D721Med (cell line): ENCODE results near the gene AKIRIN2.

Experiments
- DNase-seq: peaks from one replicate; pipeline ENCODE4 v3.0.0; 2011; ENCODE audit warnings: low spot score; ENCODE audit not compliant: insufficient read length
- FAIRE-seq: peaks from 2 replicates; lab custom pipeline; 2011; peaks lifted over from hg19 to GRCh38; lab: Jason Lieb, UNC
- TF ChIP-seq, protein P1 (sequence below): IDR thresholded peaks from 2 replicates; pipeline ENCODE4 v1.5.1; 2012; ENCODE audit warnings: mild to moderate bottlenecking, control low read depth; ENCODE audit not compliant: insufficient read depth; ENCODE audit errors: missing control alignments

AKIRIN2 gene

DNA sequence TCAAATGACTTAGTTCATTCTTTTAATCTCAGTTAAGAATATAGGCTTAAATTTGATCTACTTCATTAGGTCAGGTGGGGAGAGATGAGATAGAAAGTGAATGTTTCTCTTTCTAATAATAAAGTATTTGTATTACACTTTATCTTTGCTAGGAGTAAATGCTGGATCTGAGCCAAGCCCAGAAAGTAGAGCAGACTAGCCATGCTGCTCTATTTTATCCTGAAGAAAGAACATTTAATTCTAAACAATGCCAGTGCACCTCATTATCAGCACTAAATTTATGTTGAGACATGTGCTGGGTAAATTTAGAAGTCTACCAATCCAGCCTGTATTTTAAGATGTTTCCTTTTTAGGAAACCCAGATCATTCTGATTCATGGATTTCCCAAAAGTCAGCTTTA lies 43.5 kb downstream of the AKIRIN2 start:
- DNase-seq = no peak
- FAIRE-seq = no peak
- TF ChIP-seq, protein P1, sequence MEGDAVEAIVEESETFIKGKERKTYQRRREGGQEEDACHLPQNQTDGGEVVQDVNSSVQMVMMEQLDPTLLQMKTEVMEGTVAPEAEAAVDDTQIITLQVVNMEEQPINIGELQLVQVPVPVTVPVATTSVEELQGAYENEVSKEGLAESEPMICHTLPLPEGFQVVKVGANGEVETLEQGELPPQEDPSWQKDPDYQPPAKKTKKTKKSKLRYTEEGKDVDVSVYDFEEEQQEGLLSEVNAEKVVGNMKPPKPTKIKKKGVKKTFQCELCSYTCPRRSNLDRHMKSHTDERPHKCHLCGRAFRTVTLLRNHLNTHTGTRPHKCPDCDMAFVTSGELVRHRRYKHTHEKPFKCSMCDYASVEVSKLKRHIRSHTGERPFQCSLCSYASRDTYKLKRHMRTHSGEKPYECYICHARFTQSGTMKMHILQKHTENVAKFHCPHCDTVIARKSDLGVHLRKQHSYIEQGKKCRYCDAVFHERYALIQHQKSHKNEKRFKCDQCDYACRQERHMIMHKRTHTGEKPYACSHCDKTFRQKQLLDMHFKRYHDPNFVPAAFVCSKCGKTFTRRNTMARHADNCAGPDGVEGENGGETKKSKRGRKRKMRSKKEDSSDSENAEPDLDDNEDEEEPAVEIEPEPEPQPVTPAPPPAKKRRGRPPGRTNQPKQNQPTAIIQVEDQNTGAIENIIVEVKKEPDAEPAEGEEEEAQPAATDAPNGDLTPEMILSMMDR = no peak

DNA sequence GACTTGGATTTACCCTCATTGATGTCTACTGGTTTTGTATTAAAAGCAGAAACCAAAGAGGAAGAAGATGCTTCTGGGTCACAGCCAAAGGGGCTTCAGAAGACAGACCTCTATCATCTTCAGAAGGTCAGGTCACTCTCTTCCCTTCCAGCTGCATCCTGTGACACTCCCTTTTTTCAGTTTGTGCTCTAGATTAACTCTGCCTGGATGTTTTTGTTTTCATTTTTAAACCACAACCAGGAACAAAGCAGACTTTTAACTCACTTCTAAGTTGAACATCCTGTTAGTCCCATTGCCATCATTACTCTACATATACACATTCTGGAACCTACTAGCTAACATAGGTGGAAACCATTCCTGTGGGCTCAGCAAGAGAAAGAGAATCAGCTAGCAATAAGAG lies 45.2 kb downstream of the AKIRIN2 start:
- FAIRE-seq (no peak), DNase-seq (no peak)
- TF ChIP-seq, protein P1 = no peak

DNA sequence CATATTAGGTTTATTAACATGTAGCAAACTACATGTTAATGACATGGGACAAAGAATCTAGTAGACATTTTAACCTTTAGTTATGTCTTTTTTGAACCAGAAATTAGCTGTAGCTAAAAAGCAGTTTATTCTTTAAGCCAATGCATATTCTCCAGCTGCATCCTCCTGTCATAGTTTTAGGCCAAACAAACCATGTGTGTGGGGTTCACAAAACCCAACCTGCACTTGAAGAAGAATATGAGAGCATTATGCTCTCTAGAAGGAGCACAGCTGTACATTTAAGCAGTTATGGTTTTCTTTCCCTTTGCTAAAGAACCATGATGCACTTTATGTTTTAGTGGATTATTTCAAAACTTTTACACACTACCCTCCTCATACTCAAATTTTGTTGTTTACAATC lies 46.2 kb downstream of the AKIRIN2 start:
- TF ChIP-seq, protein P1 = no peak
- FAIRE-seq = no peak
- no peak for DNase-seq

DNA sequence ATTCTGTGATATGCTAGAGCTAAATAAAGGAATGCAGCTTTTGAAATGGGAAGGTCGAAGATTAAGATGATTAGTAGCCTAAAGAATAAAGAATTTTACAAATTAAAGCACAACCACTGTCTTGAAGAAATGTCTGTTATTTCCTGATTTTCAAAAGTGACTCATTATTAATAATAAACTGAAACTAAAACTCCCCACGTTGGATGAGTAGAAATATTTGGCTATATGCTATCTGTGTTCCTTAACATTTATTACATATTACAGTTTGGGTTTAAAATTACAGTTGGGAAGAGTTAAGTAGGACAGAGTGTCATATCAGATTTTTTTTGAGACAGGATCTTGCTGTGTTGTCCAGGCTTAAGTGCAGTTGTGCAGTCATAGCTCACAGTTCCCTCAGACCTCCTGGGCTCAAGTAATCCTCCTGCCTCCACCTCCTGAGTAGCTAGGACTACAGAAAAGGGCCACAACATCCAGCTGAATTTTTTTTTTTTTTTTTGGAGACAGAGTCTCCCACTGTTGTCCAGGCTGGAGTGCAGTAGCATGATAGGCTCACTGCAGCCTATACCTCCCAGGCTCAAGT lies 47.1 kb downstream of the AKIRIN2 start:
- DNase-seq (no peak), FAIRE-seq (no peak)
- TF ChIP-seq, protein P1 = no peak

DNA sequence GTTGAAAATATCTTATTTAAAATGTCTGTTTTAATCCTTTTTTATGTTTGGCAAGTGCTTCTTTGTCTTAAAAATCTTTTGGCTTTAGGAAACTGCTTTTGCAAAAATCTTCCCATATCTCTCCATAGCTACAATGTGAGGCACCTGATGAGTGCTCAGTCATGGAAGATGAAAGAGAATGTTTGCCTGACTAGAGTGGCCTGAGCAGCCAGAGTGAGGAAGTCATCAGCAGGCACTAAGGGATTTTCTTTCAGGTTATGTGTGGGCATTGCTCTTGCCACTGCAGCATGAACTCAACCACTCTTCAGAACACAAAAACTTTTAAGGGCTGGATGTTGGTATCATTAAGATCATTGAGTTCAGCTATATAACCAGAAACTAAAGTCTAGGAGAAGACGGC lies 47.9 kb downstream of the AKIRIN2 start:
- TF ChIP-seq, protein P1 = no peak
- FAIRE-seq = no peak

DNA sequence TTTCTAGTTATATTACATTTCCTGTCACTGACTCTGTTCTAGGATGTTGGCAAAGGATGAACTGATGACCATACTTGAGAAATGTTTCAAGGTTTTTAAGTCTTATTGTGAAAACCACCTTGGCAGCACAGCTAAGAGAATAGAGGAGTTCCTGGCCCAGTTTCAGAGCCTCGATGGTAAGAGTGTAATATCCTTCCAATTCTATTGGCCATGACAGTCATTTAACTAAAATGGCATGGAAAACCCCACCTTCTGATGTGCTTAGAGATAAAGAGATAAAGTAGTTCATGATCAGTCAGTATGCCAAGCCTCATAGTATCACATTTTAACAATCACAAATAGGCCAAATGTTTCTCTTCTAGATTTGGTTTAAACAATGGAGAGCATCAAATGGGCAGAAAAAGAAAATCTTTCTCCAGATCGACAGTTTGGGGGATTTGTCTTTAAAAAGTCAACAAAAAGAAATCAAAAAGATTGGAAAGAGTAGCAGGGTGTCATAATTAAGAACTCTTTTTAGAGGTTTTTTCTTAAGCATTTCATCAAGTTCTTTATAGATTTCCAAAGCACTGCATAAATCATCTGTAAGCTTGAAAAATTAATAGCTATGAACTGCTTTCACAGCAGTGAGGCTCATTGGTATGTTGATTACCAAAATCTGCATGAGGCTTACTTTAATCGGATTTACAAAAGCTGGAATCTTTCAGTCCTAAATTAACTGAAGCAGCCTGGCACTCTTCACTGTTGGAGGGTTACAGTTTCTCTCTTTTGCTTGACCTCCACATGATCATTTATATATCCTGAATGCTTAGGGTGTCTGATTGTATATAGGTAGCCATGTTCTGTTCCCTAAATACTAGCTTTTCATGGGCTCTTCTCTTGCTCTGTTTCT lies 48.7 kb downstream of the AKIRIN2 start:
- FAIRE-seq (peak; percentile 96), DNase-seq (peak; percentile 20)
- TF ChIP-seq, protein P1 = no peak

More for the DNA sequence above, 47.9 kb downstream of the AKIRIN2 start:
- DNase-seq = no peak

DNA sequence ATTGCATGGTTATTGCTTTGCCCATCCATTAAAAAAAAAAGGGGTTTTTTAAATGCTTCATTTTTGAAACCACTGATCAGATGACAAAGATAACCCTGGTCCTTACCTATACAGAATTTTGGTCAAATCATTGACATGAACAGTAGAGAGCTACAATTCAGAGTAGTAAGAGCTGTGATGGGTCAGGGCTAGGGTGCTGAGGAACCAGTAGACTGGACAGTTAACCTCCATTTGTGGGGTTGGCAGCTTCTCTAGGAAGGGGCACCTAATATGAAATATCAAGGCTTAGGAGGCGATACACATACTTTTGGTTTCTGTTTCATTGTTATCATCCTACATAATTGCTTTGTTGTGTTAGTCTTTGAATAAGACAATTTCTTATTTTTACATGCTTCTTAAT lies 57.0 kb downstream of the AKIRIN2 start:
- FAIRE-seq (no peak), DNase-seq (no peak)
- TF ChIP-seq, protein P1 = no peak
